ENCODE data around the gene FKBP8.

DNA sequence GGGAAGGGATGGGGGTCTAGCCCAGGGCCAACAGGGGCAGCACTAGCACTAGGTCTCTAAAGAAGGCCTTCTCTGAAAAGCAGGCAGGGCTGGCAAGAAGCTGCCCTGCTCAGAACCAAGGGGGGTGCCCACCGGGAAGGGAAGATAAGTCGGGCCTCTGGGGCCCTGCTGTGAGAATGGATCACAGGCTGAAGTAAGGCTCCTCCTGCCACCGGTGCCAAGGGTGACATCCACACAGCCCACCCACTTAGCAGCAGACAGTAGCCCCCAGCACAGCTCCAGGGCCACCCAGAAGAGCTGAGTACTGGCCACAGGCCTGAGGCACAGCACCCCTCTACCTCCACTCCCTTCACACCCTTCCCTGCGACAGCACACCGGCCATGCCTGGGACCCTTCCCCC lies 27.4 kb downstream of the FKBP8 start:
- TF ChIP-seq, protein P1, sequence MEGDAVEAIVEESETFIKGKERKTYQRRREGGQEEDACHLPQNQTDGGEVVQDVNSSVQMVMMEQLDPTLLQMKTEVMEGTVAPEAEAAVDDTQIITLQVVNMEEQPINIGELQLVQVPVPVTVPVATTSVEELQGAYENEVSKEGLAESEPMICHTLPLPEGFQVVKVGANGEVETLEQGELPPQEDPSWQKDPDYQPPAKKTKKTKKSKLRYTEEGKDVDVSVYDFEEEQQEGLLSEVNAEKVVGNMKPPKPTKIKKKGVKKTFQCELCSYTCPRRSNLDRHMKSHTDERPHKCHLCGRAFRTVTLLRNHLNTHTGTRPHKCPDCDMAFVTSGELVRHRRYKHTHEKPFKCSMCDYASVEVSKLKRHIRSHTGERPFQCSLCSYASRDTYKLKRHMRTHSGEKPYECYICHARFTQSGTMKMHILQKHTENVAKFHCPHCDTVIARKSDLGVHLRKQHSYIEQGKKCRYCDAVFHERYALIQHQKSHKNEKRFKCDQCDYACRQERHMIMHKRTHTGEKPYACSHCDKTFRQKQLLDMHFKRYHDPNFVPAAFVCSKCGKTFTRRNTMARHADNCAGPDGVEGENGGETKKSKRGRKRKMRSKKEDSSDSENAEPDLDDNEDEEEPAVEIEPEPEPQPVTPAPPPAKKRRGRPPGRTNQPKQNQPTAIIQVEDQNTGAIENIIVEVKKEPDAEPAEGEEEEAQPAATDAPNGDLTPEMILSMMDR (IDR thresholded peaks at IDR 0.05), result no peak
- no peak for TF ChIP-seq POLR2A (IDR thresholded peaks at IDR 0.05)

Measured in prostate gland (tissue), 2 donors.